ENCODE data around the gene BLNK. TPM values are rescaled to one million over a fixed set of nuclear protein-coding genes. Genes with fewer than 3 reads are reported as not detected.

BLNK gene
- total and polyA plus RNA-seq, 8 donors = 7.1 to 25.8 (median 12.7) TPM

- Histone ChIP-seq H3K36me3 (no peaks in the 10 kb centered on the region), H3K4me3 (no peak overlapping the region), H3K9me3 (peaks cover 0 to 5% (median 0%) of the 10 kb centered on the region in 4 donors), H3K27ac (no peak overlapping the region), H3K4me1 (no peaks in the 10 kb centered on the region), H3K27me3 (no peaks in the 10 kb centered on the region)
- FAIRE-seq (no peak), DNase-seq (no peak), ATAC-seq (no peak)
- TF ChIP-seq CTCF (IDR thresholded peaks at IDR 0.05) = no peak
- WGBS, 2 donors = 91 to 93% methylated on average over 1 of the region's 1 CpG
- intact Hi-C loops (cut with DNase I) = no loop called here
Observed at GRCh38 chr10:96168546-96168945, 102.8 kb downstream of the BLNK start.

- WGBS, 2 donors = 94 to 98% methylated on average over 6 of the region's 6 CpGs
- Histone ChIP-seq H3K36me3 (no peaks in the 10 kb centered on the region), H3K27ac (no peak overlapping the region), H3K4me3 (no peak overlapping the region), H3K4me1 (no peaks in the 10 kb centered on the region), H3K9me3 (no peaks in the 10 kb centered on the region), H3K27me3 (no peaks in the 10 kb centered on the region)
- ATAC-seq = no peak
- DNase-seq = no peak
- FAIRE-seq = no peak
- no peak for TF ChIP-seq CTCF (IDR thresholded peaks at IDR 0.05)
- intact Hi-C loops (cut with DNase I) = no loop called here
Observed at GRCh38 chr10:96165726-96166125, 105.6 kb downstream of the BLNK start.

GRCh38 chr10:96153070-96153469 lies 118.3 kb downstream of the BLNK start:
- 75 to 100% methylated on average over 1 of the region's 1 CpG for WGBS, 2 donors
- intact Hi-C loops (cut with DNase I) = no loop called here
- no peak overlapping the region for H3K27ac ChIP-seq
- no peak overlapping the region for H3K4me3 ChIP-seq
- FAIRE-seq (no peak), DNase-seq (no peak), ATAC-seq (no peak)
- H3K27me3 ChIP-seq = no peaks in the 10 kb centered on the region
- no peaks in the 10 kb centered on the region for H3K9me3 ChIP-seq
- no peaks in the 10 kb centered on the region for H3K4me1 ChIP-seq
- no peak for TF ChIP-seq CTCF (IDR thresholded peaks at IDR 0.05)
- peaks cover 0 to 45% (median 15%) of the 10 kb centered on the region in 3 donors for H3K36me3 ChIP-seq

- H3K27me3 ChIP-seq = no peaks in the 10 kb centered on the region
- no peak for TF ChIP-seq CTCF (IDR thresholded peaks at IDR 0.05)
- intact Hi-C loops (cut with DNase I) = no loop called here
- no peak for DNase-seq
- H3K4me1 ChIP-seq = no peaks in the 10 kb centered on the region
- 92 to 96% methylated on average over 4 of the region's 4 CpGs for WGBS, 2 donors
- H3K27ac ChIP-seq = no peak overlapping the region
- H3K4me3 ChIP-seq = no peak overlapping the region
- no peaks in the 10 kb centered on the region for H3K9me3 ChIP-seq
- ATAC-seq = no peak
- peaks cover 0 to 39% (median 15%) of the 10 kb centered on the region in 3 donors for H3K36me3 ChIP-seq
- no peak for FAIRE-seq
Observed at GRCh38 chr10:96152437-96152836, 118.9 kb downstream of the BLNK start.

Other genes with a start within 250 kb of the BLNK start
- gene CCNJ, start 228.0 kb downstream of the BLNK start, total RNA-seq = 1 to 10 TPM; 1.5 to 3.8 (median 2.5) TPM
- 1 to 10 TPM; 1.6 to 2.7 TPM for gene CCNJ, start 228.0 kb downstream of the BLNK start, polyA plus RNA-seq
- 10 to 100 TPM in 5 of 6 donors, 1 to 10 TPM in 1; 10.0 to 18.2 (median 11.6) TPM for gene ZNF518A, start 141.3 kb downstream of the BLNK start, total RNA-seq
- gene ZNF518A, start 141.3 kb downstream of the BLNK start, polyA plus RNA-seq = 1 to 10 TPM; 4.9 to 9.3 TPM
- not detected for gene DNTT, start 32.9 kb upstream of the BLNK start, total RNA-seq
- gene DNTT, start 32.9 kb upstream of the BLNK start, polyA plus RNA-seq = under 1 TPM in 1 of 2 donors, not detected in 1; 0.12 TPM
- gene OPALIN, start 87.4 kb upstream of the BLNK start, total RNA-seq = not detected
- not detected for gene OPALIN, start 87.4 kb upstream of the BLNK start, polyA plus RNA-seq
- gene TLL2, start 242.4 kb upstream of the BLNK start, total RNA-seq = under 1 TPM; 0.14 to 0.97 (median 0.27) TPM
- under 1 TPM; 0.23 to 0.59 TPM for gene TLL2, start 242.4 kb upstream of the BLNK start, polyA plus RNA-seq